ENCODE data around the gene KRTAP11-1.

GRCh38 chr21:30839304-30839703 is 42.1 kb downstream of the KRTAP11-1 start:
- TF ChIP-seq CTCF (conservative IDR thresholded peaks at IDR 0.05; ENCODE audit: low read depth, low read length): peak; percentile 51
- no peak for TF ChIP-seq EZH2 (IDR thresholded peaks at IDR 0.05; ENCODE audit: borderline replicate concordance, low read depth, low read length, poor library complexity, severe bottlenecking)

All from A673 (cell line).